GM21381 (cell line): ENCODE results near the gene NUDT19.
A peak's percentile ranks its signal among the peaks of the same experiment; 100 is the strongest.
"Not testable (repeated sequence)": the region's sequence is repeated elsewhere in the genome, so short reads cannot be mapped to it uniquely, and the experiment has no call there.

Experiments
- ATAC-seq: cut with Tn5 transposase; IDR thresholded peaks from one replicate; pipeline ENCODE4 v1.9.1; 2021; ENCODE audit warnings: mild to moderate bottlenecking, moderate library complexity; ENCODE audit not compliant: unreplicated experiment

Gene NUDT19

DNA sequence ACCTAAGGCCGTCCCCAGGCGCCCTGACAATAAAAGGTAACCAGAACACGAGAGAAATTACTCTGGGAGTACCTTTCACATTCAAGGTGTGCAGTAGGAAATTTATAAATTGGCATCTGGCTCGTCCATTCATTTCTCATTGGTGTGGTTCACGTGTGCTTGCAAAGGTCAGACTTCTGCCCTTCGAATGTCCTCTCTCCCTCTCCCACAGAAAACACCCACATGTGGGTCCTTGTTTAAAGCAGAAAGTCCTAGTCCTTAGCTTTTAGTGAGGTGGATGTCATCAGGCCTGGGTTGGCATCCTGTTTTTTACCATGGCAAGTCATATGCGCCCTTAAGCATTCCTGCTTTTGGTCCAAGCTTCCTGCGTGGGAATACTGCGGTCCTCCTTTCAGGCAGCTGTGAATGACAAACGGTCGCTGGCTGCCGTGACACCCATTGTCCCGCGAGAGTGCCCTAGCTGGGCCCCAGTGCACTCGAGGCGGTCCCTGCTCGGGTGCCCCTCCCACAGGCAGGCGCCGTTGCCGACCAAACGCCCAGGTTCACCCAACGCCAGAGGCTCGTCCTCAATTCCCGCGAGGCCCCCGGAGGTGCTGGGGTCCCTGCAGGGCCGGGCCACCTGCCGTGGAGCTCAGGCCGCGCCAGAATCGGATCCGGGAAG lies at the start of gene NUDT19:
TSS of gene NUDT19 (plus strand) at position 531 of the 661 bp plus-strand sequence. CDS start 140 bp downstream, outside the sequence.
- ATAC-seq, result peak; percentile 88

DNA sequence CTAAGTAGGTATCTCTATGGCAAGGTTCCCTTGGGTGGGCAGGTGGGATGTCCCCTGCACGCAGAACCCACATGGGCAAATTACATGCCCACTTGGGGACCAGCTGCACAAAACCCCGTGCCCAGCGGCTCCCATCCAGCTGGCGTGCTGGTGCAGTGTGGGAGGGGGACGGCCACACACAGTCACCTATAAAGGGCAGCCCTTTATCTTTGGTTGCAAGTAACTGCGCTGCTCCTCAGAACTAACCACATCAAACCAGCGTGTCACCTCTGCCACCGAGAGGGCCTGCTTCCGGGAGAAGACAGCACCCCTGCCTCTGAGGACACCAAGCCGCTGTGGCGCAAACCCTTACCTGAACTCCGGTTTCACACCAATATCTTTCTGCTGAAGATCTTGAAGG lies 48.9 kb upstream of the NUDT19 start:
- ATAC-seq, result no peak

DNA sequence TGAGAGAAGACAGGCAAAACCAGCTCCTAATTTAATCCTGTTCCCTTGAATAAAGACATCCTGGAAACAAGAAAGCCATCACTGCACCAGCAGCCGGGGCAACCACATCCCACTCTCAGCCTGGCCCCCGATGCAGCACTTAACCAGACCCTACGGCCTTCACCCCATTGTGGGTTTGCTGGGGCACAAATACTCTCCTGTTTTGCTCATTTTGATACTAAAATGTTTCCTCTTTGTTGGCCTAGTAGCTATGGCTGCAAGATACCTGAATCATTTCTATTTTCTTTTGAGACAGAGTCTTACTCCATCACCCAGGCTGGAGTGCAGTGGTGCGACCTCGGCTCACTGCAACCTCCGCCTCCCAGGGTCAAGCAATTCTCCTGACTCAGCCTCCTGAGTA lies 45.1 kb upstream of the NUDT19 start:
- ATAC-seq, result no peak

DNA sequence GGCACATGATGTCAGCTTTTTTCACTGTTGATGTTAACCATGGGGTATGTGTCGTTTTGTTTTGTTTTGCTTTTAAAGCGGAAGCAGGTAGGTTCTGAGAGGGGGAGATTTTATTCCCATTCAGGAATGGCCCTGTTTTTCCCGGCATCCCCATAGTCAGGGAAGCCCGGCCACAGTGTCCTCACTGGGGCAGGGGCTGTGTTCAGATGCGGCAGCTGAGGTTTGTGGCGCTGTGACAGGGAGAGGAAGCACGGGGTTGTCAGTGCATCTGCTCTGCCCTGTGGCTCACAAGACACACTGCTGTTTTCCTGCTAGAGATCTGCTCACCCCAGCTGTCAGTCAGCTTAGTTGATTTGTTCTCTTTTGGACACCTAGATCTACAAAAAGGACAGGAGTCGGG lies 44.3 kb upstream of the NUDT19 start:
- ATAC-seq, result no peak

DNA sequence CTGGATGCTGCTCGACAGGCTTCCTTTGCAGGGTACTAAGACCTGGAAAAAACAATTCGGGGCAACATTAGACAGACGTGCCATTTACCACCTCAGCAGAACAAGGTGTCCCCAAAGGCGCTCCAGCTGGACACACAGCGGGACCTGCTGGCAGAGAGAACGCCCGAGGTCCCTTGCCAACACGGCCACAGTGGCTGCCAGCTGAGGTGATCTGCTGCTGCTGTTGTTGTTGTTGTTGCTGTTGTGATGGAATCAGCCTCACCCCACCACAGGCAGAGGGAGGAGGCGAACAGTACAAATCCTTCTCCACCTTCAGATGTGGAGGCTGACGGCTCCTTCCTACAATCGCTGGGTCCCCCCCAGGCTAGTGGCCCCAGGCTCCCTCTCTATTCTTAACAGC lies 41.9 kb upstream of the NUDT19 start:
- ATAC-seq, result no peak

DNA sequence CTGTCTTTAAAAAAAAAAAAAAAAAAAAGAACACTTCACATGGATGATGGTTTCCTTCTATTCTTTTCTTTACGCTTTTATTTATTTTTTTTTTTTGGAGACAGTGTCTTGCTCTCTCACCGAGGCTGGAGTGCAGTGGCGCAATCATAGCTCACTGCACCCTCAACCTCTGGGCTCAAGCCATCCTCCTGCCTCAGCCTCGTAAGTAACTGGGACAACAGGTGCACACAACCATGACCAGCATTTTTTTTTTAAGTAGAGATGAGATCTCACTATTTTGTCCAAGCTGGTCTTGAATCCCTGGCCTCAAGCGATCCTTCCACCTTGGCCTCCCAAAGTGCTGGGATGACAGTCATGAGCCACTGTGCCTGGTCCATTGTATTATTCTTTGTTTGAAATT lies 41.0 kb upstream of the NUDT19 start:
- ATAC-seq, result no peak

DNA sequence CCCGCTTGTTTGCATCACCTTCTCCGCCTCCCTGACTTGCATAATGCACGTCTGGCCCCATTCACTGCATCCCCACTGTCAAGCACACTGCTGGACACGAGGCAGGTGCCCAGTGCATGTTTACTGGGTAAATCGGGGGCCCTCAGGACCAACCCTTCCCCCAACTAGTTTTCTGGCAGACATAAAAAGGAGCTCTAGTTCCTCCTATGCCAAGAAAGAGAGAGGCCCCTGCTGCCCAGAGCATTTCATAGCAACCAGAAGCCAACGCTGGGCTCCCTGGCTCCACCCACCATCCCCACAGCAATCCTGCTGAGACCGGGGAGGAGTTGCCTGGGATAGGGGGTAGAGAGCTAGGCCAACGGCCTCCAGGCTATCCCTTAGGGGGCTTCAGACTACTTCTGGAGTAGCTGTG lies 39.9 kb upstream of the NUDT19 start:
- no peak for ATAC-seq

DNA sequence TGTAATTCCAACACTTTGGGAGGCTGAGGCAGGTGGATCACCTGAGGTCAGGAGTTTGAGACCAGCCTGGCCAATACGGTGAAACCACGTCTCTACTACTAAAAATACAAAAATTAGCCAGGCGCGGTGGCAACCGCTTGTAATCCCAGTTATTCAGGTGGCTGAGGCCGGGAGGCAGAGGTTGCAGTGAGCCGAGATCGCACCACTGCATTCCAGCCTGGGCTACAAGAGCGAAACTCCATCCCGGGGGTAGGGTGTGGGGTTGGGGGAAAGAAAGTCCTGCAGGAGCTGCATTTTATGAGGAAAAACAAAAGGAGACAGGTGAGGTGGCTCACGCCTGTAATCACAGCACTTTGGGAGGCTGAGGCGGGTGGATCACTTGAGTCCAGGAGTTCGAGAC lies 39.3 kb upstream of the NUDT19 start:
- not testable (repeated sequence) for ATAC-seq

DNA sequence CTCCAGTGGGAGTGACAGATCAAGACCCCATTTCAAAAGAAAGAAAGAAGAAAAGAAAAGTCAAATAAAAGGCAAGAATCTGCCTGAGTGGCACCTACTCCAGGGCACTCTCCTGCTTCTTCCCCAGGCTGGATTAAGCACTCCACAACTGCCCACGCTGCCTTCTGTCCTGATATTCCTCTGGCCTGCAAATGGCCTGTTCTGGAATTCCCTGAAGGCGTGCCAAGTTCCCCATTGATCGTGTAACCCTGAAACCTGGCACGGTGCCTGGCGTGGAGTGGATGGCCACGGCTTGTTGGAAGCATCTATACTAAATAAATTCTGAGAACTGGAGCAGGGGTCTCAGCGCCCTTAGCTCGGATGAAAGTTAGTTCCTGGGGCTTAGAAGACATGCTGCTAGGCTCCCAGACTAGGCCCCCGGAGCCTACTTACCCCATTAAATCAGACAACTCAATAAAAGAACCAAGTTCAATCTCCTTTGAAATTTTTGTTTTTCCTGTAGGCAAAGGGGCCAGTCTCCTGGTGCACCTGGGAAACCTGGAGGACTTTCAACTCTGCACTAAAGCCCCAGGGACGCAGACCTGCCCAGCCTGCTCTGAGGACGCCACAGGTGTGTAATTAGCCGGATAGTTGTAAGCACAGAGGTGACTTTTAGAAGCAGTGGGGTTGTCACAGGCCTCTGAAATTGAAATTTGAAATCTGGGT lies 38.6 kb upstream of the NUDT19 start:
- ATAC-seq, result no peak

DNA sequence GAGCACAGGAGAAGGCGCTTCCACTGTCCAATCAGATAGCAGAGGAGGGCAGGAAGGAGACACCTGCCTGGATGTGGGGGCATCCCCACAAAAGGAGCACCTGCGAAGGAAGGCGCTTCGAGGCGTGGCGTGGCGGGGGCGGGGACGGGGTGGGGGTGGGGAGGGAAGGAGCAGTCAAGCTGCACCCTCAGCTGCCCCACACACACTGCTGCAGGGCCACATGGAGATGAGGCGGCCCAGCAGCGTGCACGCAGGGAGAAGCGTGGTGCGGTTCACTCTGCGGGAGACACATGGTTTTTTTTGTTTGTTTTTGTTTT lies 38.1 kb upstream of the NUDT19 start:
- ATAC-seq, result no peak

DNA sequence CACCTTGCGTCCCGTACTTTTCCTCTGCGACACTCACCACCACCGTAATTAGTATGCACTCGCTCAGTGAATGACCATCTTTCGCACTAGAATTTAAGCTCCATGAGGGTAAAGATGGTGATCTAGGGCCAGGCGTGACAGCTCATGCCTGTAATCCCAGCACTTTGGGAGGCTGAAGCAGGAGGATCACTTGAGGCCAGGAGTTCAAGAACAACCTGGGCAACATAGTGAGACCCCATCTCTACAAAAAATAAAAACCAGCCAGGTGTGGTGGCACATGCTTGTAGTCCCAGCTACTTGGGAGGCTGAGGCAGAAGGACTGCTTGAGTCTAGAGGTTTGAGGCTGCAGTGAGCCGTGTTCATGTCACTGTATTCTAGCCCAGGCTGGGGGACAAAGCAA lies 35.2 kb upstream of the NUDT19 start:
- not testable (repeated sequence) for ATAC-seq

DNA sequence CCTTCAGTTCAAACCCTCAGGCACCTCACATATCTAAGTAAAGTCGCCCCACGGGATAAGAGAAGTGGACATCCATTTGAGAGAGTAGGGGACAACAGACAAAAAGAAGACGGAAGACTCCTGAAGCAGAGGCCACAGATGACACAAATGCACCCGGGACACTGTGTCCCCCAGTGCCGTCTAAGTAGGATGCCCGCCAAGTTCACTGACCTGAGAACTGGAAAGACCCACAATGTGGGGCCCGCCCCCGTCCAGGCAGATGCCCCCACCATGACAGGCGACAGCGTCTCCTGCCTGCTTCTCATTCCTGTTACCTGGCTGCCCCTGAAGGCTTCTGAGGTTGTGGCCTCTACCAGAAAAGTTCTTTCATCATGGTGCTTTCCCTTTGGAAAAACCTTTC lies 33.5 kb upstream of the NUDT19 start:
- ATAC-seq, result no peak

DNA sequence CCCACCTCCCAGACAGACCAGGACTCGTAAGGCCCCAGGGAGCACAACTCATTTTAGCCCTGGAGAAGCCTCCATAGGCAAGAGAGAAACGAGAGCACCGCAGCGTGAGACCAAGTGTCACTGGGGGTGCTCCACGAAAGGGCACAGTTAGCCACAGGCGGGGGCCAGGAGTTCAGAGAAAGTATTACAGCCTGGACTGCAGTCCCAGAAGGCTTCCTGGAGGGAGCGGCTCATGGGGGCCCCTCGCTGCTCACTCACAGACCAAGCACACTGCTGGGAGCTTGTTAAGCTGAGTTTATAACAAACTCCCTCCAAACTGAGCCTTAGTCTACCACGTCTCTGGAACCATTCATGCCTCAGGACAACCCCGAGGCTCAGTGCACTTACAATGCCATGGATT lies 33.1 kb upstream of the NUDT19 start:
- no peak for ATAC-seq

DNA sequence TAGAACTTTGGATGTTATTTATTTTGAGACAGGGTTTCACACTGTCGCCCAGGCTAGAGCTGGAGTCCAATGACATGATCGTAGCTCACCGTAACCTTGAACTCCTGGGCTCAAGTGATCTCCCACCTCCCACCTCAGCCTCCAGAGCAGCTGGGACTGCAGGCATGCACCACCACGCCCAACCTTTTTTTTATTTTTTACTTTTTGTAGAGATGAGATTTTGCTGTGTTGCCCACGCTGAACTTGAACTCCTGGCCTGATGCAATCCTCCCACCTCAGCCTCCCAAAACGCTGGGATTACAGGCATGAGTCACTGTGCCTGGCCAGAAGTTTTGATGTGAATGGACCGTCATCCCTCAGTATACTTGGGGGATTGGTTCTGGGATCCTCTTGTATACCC lies 30.3 kb upstream of the NUDT19 start:
- no peak for ATAC-seq

DNA sequence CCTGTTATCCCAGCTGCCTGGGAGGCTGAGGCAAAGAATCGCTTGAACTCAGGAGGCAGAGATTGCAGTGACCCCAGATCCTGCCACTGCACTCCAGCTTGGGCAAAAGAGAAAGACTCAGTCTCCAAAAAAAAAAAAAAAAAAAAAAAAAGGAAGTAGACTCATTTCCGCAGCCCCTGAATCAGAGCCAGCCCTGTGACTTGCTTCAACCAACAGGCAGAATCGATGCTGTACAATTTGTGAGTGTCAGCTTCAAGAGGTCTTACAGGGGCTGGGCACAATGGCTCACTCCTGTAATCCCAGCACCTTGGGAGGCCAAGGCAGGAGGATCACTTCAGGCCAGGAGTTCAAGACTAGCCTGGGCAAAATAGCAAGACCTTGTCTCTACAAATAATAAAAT lies 29.4 kb upstream of the NUDT19 start:
- no peak for ATAC-seq

DNA sequence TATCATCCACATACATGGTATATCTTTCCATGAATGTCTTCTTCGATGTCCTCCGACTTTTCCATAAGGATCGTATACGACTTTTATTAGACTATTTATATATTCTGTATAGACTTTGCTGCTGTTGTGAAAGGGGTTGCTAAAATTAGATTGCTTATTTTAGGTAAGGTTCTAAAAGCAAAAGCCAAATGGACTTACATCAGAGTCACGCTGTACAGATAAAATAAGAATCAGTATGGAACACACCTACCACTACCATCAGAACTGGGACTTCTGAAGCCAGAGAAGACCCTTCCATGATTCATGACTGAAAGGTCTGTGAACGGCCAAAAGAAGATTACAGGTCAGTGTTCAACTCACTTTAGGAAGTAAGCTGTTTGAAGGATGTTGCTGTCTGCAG lies 25.5 kb upstream of the NUDT19 start:
- ATAC-seq, result no peak

DNA sequence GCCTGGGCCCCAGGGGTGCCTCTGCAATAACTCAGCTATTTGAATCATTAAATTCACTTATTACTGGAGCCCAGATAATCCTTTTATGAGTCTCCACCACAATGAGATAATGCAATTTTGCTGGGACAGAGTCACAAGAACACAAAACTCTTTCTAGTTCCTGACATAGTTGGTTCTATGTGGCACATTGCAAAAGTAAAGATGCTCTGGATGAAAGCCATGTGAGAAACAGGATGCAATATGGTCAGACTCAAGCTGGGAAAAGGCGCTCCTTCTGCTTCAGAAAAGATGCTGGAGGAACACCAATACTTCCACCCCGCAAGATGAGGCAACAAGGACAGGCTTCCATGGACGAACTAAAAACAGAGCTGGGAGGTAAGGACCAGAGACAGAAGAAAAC lies 22.3 kb upstream of the NUDT19 start:
- ATAC-seq, result no peak

DNA sequence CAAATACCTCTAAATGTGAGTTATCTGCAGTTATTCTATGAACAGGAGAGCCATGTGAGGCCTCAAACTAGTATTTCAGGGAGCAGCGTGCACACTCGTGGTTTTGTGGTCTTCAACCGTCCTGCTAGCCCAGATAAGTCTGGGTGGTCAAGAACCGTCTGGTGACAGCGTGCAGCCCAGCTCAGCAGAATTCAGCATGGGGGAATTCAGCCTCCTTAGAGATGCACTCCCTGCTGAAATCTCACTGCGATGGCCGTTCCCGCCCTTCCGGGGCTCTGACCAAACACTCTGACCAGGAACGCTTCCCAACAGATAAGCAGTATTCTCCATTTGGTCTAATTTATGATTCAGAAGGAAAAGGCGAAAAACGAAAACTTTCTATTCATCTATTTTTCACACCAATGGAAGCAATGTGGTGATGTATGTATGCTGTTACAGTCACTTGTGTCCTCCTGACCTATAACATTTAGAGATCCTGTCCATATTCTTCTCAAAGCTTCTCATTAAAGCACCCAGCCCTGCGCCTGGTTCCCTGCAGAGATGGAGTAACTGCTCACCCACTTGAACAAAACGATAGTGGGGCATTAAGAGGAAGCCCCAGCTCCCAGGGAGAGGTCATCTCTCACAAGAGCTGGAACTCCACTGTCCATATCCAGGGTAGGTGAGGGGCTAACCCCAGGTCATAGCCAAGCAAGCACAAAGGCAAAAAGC lies 19.6 kb upstream of the NUDT19 start:
- ATAC-seq, result no peak

DNA sequence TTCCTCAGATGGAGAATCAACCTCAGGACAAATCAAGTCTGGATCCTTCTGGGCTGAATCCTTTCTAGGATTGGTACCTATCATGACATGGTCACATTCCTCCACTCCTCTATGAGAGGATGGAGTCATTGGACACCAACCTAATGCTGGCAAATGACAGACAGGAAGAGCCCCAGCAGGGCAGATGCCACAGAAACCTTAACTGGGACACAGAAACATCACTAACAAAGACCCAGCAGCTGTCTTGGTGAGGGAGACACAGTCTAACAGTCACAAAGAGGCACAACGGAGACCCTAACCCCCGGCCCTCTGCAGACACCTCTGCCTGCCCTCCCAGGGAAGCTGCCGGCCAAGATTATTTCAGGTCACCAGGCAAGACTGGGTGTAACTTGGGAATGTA lies 18.8 kb upstream of the NUDT19 start:
- no peak for ATAC-seq

DNA sequence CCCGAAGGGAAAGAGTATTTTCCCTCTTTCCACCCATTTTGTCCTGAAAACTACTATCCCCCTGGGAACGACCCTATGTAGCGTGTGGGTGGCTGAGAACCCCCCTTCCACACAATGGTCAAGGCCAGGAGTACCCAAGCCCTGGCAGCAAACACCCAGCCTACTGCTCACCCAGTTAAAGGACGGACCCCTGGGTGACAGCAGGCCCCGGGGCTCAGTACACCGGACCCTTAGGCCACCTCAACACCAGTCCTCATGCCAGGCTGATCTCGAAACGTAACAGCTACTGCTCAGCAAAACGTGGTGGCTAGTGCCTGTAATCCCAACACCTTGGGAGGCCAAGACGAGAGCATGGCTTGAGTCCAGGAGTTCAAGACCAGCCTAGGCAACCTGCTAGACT lies 18.0 kb upstream of the NUDT19 start:
- ATAC-seq, result no peak

DNA sequence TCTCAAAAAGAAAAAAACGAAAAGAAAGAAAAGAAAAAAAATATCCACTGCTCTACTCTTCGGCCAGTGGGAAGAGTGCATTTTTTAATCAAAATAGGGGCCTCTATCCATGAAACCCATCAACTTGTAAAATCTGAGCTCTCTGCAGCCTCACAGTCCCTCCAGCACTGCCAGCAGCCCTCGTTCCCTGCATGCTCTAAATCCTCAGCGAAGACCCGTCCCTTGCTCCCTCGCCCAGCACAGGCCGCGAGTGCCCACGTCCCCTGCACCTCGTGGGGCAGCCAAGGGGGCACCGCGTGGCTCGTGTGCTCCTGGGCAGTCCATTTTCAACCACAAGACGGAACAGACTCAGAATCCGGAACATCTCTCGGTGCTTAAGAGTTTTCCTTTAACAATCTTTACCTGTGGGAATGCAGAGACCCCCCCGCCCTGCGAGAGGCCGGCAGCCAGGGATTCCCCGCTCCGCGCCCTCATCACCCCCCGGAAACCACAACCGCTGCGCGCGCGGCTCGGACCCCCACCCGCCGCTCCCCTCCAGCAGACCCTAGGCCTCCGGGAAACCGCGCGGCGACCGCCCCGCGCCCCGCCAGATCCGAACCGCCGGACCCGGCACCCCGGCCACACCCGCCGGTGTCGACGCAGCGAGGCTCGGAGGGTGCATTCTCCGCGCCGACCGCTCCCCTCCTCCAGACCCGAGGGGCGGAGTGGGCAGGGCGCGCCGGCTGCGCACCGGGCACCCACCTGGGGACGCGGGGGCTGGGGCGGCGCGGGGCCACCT lies 17.3 kb upstream of the NUDT19 start:
- no peak for ATAC-seq
